ENCODE data around the gene KLF2. TPM values are rescaled to one million over a fixed set of nuclear protein-coding genes. Genes with fewer than 3 reads are reported as not detected.

The KLF2 gene
- total RNA-seq, 3 donors from 2014 or later (not counting 1 experiment from before 2014, with no cell fraction given), result 246 to 645 (median 377) TPM

DNA sequence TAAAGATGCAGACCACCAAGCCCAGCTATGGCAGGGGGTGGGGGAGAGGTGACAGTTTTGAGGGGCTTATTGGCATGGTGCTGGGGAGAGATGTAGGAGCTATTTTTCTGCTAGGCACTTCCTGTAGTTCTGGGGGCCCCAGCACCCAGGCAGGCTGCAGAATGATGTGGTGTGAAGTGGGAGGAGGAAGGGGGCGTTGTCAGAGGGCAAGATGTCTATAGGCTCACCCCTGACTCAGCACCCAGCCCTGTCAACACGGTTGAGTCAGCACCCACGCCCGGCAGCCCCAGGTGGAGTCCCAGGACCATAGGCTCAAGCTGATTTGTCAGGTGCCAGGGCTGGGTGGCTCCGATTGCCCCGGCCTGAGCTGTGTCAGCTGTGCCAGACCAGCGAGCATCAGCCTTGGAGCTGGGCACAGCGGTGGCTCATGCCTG lies 5.8 kb downstream of the KLF2 start:
- Histone ChIP-seq H3K36me3 (ENCODE audit: control insufficient read depth, insufficient read depth, low read length) (peaks cover 42% of the 10 kb centered on the region), H3K27me3 (ENCODE audit: control insufficient read depth, insufficient read depth, low read length) (no peaks in the 10 kb centered on the region), H3K27ac (ENCODE audit: low read length) (peak overlapping the region; percentile 80), H3K9me3 (ENCODE audit: control insufficient read depth, insufficient read depth, low read length) (no peaks in the 10 kb centered on the region), H3K4me3 (ENCODE audit: low read length) (peak overlapping the region; percentile 7), H3K4me1 (ENCODE audit: control insufficient read depth, insufficient read depth, low read length) (peaks cover 78% of the 10 kb centered on the region)
- ATAC-seq (peak; percentile 65 to 85 (median 69)), DNase-seq (peak; percentile 91 to 98)
- WGBS (ENCODE audit: insufficient coverage), result 13% methylated on average over 8 of the region's 8 CpGs
- H3K4me1 Mint-ChIP-seq, result peaks cover 56 to 69% of the 10 kb centered on the region in 2 donors
- H3K27me3 Mint-ChIP-seq (ENCODE audit: low read depth in 2 of 2), result no peaks in the 10 kb centered on the region
- H3K9me3 Mint-ChIP-seq, result no peaks in the 10 kb centered on the region
- H3K36me3 Mint-ChIP-seq, result peaks cover 23% of the 10 kb centered on the region
- no peak for TF ChIP-seq CTCF (IDR thresholded peaks at IDR 0.05)
- H3K4me3 Mint-ChIP-seq, result peak overlapping the region; percentile 93
- intact Hi-C loops (cut with micrococcal nuclease), result loop anchor here (1.0 kb wide), 2 partner anchors 8 to 39 kb away; no protein-coding TSS in a partner anchor
- peak overlapping the region; percentile 98 to 99 for H3K27ac Mint-ChIP-seq

- no peak overlapping the region for H3K4me3 ChIP-seq (ENCODE audit: low read length)
- TF ChIP-seq CTCF (IDR thresholded peaks at IDR 0.05), result no peak
- ATAC-seq (peak in 1 of 3 donors; percentile 16), DNase-seq (peak; percentile 49 to 63)
- H3K4me1 Mint-ChIP-seq, result peaks cover 59 to 69% of the 10 kb centered on the region in 2 donors
- 47% methylated on average over 16 of the region's 16 CpGs for WGBS (ENCODE audit: insufficient coverage)
- peak overlapping the region; percentile 80 for H3K27ac ChIP-seq (ENCODE audit: low read length)
- H3K9me3 ChIP-seq (ENCODE audit: control insufficient read depth, insufficient read depth, low read length), result no peaks in the 10 kb centered on the region
- intact Hi-C loops (cut with micrococcal nuclease), result loop anchor here (1.0 kb wide), 2 partner anchors 7 to 38 kb away; no protein-coding TSS in a partner anchor
- no peaks in the 10 kb centered on the region for H3K27me3 Mint-ChIP-seq (ENCODE audit: low read depth in 2 of 2)
- H3K9me3 Mint-ChIP-seq, result no peaks in the 10 kb centered on the region
- H3K36me3 Mint-ChIP-seq, result peaks cover 21% of the 10 kb centered on the region
- peak overlapping the region; percentile 93 for H3K4me3 Mint-ChIP-seq
- H3K27ac Mint-ChIP-seq, result peak overlapping the region; percentile 98 to 99
- H3K27me3 ChIP-seq (ENCODE audit: control insufficient read depth, insufficient read depth, low read length), result no peaks in the 10 kb centered on the region
- peaks cover 84% of the 10 kb centered on the region for H3K4me1 ChIP-seq (ENCODE audit: control insufficient read depth, insufficient read depth, low read length)
- peaks cover 39% of the 10 kb centered on the region for H3K36me3 ChIP-seq (ENCODE audit: control insufficient read depth, insufficient read depth, low read length)
Measured at GRCh38 chr19:16330806-16331690, 6.4 kb downstream of the KLF2 start.

DNA sequence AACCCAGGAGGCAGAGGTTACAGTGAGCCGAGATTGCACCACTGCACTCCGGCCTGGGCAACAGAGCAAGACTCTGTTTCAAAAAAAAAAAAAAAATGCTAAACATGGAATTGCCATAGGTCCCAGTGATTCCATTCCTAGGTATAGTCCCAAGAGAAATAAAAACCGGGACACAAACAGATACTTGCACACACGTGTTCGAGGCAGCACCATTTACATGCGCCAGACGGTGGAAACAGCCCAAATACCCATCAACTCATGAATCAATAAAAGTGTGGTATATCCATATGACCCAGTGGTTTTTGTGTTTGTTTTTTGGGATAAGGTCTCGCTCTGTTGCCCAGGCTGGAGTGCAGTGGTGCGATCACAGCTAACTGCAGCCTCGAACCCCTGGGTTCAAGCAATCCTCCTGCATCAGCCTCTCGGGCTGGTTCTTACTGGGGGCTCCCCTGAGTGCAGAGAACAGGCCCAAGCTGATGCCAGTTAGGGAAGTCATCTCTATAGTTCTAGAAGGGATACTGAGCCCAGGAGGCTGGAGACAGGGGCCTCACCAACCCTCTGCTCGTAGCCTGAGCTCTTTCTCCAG lies 8.5 kb downstream of the KLF2 start:
- Histone ChIP-seq H3K9me3 (ENCODE audit: control insufficient read depth, insufficient read depth, low read length) (no peaks in the 10 kb centered on the region), H3K36me3 (ENCODE audit: control insufficient read depth, insufficient read depth, low read length) (peaks cover 18% of the 10 kb centered on the region), H3K27ac (ENCODE audit: low read length) (peak overlapping the region; percentile 4), H3K27me3 (ENCODE audit: control insufficient read depth, insufficient read depth, low read length) (no peaks in the 10 kb centered on the region), H3K4me1 (ENCODE audit: control insufficient read depth, insufficient read depth, low read length) (peaks cover 100% of the 10 kb centered on the region), H3K4me3 (ENCODE audit: low read length) (no peak overlapping the region)
- DNase-seq, result peak in 1 of 2 donors; percentile 40
- no peaks in the 10 kb centered on the region for H3K9me3 Mint-ChIP-seq
- ATAC-seq, result no peak
- peak overlapping the region; percentile 98 to 99 for H3K27ac Mint-ChIP-seq
- H3K4me1 Mint-ChIP-seq, result peaks cover 74 to 79% of the 10 kb centered on the region in 2 donors
- WGBS (ENCODE audit: insufficient coverage), result 94% methylated on average over 10 of the region's 12 CpGs
- no peak for TF ChIP-seq CTCF (IDR thresholded peaks at IDR 0.05)
- peaks cover 13% of the 10 kb centered on the region for H3K36me3 Mint-ChIP-seq
- no peak overlapping the region for H3K4me3 Mint-ChIP-seq
- intact Hi-C loops (cut with micrococcal nuclease), result no loop called here
- H3K27me3 Mint-ChIP-seq (ENCODE audit: low read depth in 2 of 2), result no peaks in the 10 kb centered on the region

Measured in natural killer cell (primary cell).